Spleen (tissue), 7 donors: ENCODE results near the gene PAFAH2.

Source experiments
- POLR2A ChIP-seq, 3 donors: fragments of 450-650 bp; IDR thresholded peaks; one replicate each; pipeline ENCODE4 v1.5.1; 2017; ENCODE audit warnings: antibody characterized with exemption in 3 of 3, mild to moderate bottlenecking in 1 of 3
- POLR2AphosphoS5 ChIP-seq, 3 donors: sonication (generic); formaldehyde crosslinking; IDR thresholded peaks; one replicate each; pipeline ENCODE4 v1.5.1; 2017; ENCODE audit warnings: antibody characterized with exemption in 3 of 3
- TF ChIP-seq, protein P1 (sequence below), 11 experiments: fragments of 200-600 bp in 7 of 11; fragments of 450-650 bp in 4 of 11; sonication (generic) in 4 of 11; IDR thresholded peaks in 8 of 11; conservative IDR thresholded peaks in 3 of 11; 1 replicate in 7 of 11; 2 replicates in 4 of 11; pipeline versions ENCODE4 v1.4.0 to v1.8.0; 2016 to 2021; ENCODE audit warnings: antibody characterized with exemption in 11 of 11, inconsistent platforms in 4 of 11, mild to moderate bottlenecking in 1 of 11
- donor health status: DM: no; HTN: no; CAD: no; lungs with moderate emphysema.
- donor health status: DM: no; HTN: no; CAD: no.
- donor health status: DM: no; HTN: no; CAD: no.

DNA sequence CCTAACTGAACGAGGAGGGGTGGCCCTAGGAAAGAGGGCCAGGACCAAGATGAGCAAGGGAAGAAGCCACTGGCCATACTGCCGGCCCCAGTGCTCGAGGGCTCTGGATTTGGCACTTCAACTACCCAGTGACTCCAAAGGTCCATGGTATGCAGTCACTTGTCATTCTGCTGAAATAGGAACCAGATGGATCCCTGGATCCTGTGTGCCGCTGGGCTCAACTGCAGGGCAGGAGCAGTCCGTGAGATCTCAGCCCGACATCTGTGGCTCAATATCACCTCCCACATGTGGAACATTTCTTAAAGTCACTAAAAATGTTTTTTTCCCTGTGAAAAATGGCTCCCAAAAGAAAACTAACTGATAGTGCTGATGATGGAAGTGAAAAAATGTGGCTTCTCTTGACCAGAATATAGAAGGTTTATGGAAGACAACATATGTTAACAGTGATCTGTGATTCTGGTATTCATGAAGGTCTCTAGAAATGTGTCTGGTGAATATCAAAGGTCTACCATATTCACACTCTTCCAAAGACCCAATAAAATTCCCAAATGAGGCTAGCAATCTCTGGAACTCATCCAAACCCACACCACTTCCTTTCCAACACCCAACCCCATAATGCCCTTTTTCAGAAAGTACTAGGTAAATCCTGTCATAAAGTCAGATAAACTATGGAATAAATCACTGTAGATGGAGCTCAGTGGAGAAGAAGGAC is 24.1 kb downstream of the PAFAH2 start:
- TF ChIP-seq POLR2A (IDR thresholded peaks at IDR 0.05) (no peak), POLR2AphosphoS5 (IDR thresholded peaks at IDR 0.05) (no peak)
- TF ChIP-seq, protein P1, sequence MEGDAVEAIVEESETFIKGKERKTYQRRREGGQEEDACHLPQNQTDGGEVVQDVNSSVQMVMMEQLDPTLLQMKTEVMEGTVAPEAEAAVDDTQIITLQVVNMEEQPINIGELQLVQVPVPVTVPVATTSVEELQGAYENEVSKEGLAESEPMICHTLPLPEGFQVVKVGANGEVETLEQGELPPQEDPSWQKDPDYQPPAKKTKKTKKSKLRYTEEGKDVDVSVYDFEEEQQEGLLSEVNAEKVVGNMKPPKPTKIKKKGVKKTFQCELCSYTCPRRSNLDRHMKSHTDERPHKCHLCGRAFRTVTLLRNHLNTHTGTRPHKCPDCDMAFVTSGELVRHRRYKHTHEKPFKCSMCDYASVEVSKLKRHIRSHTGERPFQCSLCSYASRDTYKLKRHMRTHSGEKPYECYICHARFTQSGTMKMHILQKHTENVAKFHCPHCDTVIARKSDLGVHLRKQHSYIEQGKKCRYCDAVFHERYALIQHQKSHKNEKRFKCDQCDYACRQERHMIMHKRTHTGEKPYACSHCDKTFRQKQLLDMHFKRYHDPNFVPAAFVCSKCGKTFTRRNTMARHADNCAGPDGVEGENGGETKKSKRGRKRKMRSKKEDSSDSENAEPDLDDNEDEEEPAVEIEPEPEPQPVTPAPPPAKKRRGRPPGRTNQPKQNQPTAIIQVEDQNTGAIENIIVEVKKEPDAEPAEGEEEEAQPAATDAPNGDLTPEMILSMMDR (IDR thresholded peaks at IDR 0.05 in 8 of 11, conservative IDR thresholded peaks at IDR 0.05 in 3 of 11): no peak
